Activated CD4-positive, alpha-beta T cell treated with anti-CD3 and anti-CD28 coated beads for 4 hours (primary cell): ENCODE measurements around the gene GPHN.

Experiments
- DNase-seq, 2 donors: peaks; one replicate each; pipeline ENCODE4 v3.0.0-alpha.2; 2020

The GPHN gene

DNA sequence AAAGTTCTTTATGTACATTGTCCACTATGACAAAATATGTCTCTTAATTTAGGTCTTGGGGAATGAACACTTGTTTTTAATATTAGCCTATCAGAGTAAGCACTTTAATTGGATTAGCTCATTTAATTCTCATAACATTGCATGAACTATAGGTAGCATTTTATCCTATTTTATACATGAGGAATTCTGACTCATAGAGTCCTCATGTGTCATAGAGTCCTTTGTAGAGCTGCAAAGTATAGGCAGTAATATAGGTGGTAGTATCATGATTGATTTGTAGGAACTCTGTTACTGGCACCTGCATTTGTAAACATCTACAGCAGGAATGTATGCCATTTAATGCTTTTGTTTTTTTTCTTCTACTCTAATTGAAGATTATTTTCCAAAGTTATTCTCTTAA is 96.0 kb downstream of the GPHN start:
- no peak for DNase-seq

- no peak for DNase-seq
Observed at GRCh38 chr14:66606826-66607225, 98.9 kb downstream of the GPHN start.

GRCh38 chr14:66610154-66610563 is 102.2 kb downstream of the GPHN start:
- no peak for DNase-seq

- DNase-seq = no peak
Observed at GRCh38 chr14:66613344-66613743, 105.4 kb downstream of the GPHN start.

GRCh38 chr14:66619952-66620351 is 112.0 kb downstream of the GPHN start:
- DNase-seq = no peak

DNA sequence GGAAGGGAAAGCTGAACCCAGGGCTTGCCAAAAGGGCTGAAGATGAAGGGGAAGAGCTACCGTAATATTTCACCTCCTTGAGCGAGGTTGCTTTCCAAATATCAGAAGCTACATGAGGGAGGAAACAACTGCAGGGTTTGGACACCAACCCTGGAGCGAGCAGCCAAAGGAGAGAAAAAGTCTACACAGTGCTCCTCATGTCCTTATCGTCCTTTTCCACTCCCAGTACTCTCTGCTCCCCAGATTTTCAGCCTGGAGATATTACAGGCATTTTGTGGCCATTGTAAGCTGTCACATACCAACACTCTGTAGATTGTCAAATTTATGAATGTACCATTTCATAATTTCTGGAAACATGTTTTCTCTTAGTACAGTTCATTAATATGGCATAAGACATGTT is 115.9 kb downstream of the GPHN start:
- DNase-seq = no peak

- peak in 1 of 2 donors; percentile 12 for DNase-seq
Observed at GRCh38 chr14:66624336-66624937, 116.5 kb downstream of the GPHN start.

- DNase-seq = no peak
Observed at GRCh38 chr14:66628636-66629035, 120.7 kb downstream of the GPHN start.

DNA sequence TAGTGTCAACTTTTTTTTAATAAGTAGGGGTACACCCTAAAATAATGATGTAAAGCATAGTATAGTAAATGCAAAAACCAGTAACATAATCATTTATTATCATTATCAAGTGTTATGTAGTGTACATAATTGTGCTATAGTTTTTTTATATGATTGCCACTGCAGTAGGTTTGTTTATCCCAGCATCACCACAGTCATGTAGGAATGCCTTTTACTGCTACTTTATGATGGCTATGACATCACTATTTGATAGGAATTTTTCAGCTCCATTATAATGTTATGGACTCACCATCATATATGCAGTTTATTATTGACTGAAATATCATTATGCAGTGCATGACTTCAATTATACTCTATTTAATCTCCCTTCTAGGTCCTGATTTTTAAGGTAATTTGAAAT is 121.6 kb downstream of the GPHN start:
- no peak for DNase-seq

DNA sequence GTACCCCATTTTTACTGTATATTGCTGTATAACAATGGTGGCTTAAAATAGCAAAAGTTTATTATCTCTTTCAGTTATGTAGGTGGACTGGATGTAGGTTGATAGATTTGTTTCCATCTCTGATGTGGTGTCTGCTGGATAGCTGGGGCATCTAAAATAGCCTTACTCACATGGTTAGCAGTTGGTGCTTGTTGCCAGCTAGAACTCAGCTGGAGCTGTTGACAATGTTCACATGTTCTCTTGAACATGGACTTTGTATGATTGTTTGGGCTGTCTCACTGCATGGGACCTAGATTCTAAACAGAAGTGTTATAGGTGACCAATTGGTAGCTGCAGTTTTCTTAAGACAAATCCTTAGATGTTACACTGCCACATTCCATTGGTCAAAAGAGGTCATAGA is 126.9 kb downstream of the GPHN start:
- DNase-seq = no peak

DNA sequence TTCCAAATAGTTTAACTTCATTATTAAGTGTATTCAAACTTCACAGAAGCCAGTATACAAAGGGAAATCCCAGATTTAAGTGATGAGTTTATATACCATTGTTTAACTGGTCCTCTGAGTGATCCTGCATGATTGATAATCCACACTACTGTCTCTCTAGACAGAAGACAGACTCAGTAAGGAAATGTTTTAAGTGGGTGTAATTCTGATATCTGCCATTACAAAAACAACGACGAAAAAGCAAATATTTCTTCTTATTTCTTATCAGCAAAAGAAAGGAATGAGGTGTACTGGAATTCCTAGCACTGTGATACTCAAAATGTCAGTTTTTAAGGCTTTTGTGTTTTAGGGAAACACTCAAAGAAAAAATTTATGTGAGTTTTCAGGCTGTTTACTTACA is 127.5 kb downstream of the GPHN start:
- no peak for DNase-seq

- DNase-seq = no peak
Observed at GRCh38 chr14:66636240-66636639, 128.3 kb downstream of the GPHN start.

DNA sequence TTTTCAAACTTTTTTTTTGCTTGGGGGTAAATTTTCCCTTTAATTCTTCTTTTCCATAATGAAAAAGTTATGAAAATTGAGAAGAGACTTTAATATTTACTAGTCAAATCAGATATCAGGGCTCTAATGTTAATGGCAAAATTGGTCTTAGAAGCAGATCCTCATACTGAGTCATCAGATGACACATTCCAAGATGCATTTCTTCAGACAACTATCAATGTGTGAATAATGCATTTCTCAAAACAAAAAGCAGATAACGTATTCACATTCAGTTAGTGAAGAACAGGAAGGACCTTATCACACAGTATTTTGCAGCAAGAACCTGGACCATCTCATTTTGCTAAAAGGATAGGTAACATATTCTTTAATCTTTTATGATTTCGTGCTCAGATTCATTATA is 130.7 kb downstream of the GPHN start:
- DNase-seq = no peak

DNA sequence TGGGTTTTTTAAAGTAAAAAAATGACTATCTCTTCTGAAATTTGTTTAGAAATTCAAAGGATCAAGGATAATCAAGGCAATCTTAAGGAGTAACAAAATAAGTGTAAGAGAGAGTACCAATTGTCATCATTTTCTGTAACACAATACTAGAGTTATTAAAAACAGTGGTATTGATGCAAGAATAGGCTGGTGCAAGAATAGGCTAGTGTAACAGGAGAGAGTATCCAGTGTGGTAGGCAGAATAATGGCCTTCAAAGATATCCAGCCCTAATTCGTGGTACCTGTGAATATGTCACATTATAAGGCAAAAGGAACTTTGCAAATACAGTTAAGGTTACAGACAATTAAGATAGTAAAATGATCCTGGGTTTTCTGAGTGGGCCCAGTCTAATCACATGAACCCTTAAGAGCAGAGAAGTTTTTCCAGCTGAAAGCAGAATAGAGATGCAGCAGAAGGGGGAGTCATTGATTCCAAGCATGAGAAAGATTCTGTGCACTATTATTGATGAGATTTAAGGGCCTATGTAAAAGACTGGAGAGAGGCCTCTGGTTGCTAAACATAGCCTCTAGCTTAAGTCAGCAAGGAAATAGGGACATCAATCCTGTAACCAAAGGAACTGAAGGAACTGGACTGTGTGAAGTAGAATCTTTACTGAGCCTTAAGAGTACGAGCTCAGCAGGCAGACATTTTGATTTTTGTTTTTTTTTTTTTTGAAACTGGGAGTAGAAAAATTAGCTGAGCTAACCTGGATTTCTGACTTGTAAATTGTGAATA is 134.1 kb downstream of the GPHN start:
- no peak for DNase-seq

- DNase-seq = no peak
Observed at GRCh38 chr14:66643344-66643743, 135.4 kb downstream of the GPHN start.

DNA sequence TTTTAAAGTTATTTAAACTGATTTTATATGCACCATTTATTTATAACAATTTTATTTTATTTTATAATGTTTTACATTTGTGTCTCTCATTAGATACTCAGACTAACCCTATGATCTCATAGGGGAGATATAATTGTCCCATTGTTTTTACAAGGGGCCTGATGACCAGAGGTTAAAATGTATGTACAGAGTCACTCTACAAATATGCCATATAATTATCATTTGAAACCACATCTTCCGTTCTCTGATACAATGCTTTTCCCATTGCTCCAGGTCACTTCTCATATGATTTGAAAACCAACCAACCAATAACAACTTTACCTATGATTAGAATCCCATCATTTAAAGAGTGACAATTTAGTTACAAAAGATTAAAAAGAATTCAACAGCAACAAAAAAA is 137.8 kb downstream of the GPHN start:
- DNase-seq = no peak

GRCh38 chr14:66649498-66649897 is 141.6 kb downstream of the GPHN start:
- no peak for DNase-seq

DNA sequence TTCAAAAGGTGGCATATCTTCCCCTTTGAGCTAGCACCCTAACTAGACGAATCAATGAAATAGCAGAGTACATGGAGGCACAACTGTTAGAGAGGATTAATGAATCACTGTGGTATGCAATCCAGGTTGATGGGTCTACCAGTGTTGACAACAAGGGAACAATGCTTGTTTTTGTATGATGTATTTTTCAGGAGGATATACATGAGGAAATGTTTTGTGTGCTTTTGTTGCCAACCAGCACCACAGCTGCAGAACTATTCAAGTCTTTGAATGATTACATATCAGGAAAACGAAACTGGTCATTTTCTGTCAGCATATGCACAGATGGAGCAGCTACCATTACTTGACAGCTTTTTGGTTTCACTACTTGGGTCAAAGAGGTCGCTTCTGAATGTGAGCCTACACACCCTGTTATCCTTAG is 142.6 kb downstream of the GPHN start:
- no peak for DNase-seq

DNA sequence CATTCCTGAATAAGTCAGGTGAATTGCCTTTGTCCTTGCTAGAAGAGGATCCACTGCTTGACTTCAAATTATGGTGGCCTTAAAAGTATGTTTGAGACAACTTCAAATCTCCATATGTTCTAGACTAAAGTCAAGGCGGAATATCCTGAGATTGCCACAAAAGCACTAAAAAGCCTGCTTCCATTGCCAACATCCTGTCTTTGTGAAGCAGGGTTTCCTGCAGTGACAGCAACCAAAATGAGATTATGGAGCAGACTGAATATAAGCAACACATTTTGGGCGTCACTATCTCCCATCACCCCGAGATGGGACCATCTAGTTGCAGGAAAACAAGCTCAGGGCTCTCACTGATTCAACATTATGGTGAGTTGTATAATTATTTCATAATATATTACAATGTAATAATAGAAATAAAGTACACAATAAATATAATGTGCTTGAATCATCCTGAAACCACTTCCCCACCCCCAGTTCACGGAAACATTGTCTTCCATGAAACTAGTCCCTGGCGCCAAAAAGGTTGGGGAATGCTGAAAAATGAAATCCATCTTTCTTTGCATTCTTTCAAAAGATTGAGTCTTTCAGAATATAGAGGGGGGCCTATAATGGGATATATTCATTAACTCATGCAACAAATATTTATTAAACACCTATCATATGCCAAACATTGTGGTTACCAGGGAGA is 143.7 kb downstream of the GPHN start:
- no peak for DNase-seq

GRCh38 chr14:66652525-66653106 is 144.7 kb downstream of the GPHN start:
- DNase-seq = no peak

GRCh38 chr14:66657780-66658179 is 149.8 kb downstream of the GPHN start:
- no peak for DNase-seq

DNA sequence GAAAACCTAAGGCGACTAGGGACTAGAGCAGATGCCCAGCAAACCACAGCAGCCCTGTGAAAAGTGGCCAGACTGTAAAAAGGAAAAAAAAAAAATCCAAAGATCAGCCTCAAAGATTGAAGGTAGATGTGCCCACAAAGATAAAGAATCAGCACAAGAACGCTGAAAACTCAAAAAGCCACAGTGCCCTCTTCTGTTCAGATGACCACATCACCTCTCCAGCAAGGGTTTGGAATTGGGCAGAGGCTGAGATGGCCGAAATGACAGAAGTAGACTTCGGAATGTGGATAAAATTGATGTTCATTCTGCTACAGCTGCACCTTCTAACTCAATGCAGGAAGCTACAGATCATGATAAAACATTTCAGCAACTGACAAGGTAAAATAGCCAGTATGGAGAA is 154.4 kb downstream of the GPHN start:
- DNase-seq = no peak

GRCh38 chr14:66677780-66678179 is 169.8 kb downstream of the GPHN start:
- no peak for DNase-seq

GRCh38 chr14:66680216-66680615 is 172.3 kb downstream of the GPHN start:
- DNase-seq = no peak
